GF-D8 (cell line): ENCODE measurements around the gene ADGRE1.
A peak's percentile ranks its signal among the peaks of the same experiment; 100 is the strongest.
"Not testable (repeated sequence)": the region's sequence is repeated elsewhere in the genome, so short reads cannot be mapped to it uniquely, and the experiment has no call there.

Experiments used
- DNase-seq: peaks from one replicate; lab custom pipeline; 2025; lab: John Stamatoyannopoulos, UW

The ADGRE1 gene

GRCh38 chr19:6887316-6887715, at the start of gene ADGRE1:
Gene ADGRE1, plus strand, starts transcription at chr19:6887579. Its CDS starts 30 bp downstream, at chr19:6887609.
- no peak for DNase-seq

- no peak for DNase-seq
Measured at GRCh38 chr19:6838062-6838655, 49.2 kb upstream of the ADGRE1 start.

- no peak for DNase-seq
Measured at GRCh38 chr19:6842871-6843607, 44.3 kb upstream of the ADGRE1 start.

- DNase-seq, result no peak
Measured at GRCh38 chr19:6847828-6848200, 39.6 kb upstream of the ADGRE1 start.

GRCh38 chr19:6848986-6849385, 38.4 kb upstream of the ADGRE1 start:
- DNase-seq, result no peak

- no peak for DNase-seq
Measured at GRCh38 chr19:6849876-6850275, 37.5 kb upstream of the ADGRE1 start.

GRCh38 chr19:6851359-6851758, 36.0 kb upstream of the ADGRE1 start:
- DNase-seq, result no peak

GRCh38 chr19:6852001-6852400, 35.4 kb upstream of the ADGRE1 start:
- DNase-seq, result no peak

GRCh38 chr19:6853868-6854267, 33.5 kb upstream of the ADGRE1 start:
- DNase-seq, result no peak

GRCh38 chr19:6854758-6855157, 32.6 kb upstream of the ADGRE1 start:
- DNase-seq, result no peak

GRCh38 chr19:6856749-6857372, 30.5 kb upstream of the ADGRE1 start:
- DNase-seq, result no peak

- DNase-seq, result no peak
Measured at GRCh38 chr19:6861683-6862286, 25.6 kb upstream of the ADGRE1 start.

- DNase-seq, result peak; percentile 59
Measured at GRCh38 chr19:6862673-6863078, 24.7 kb upstream of the ADGRE1 start.

GRCh38 chr19:6864325-6864940, 22.9 kb upstream of the ADGRE1 start:
- no peak for DNase-seq

- no peak for DNase-seq
Measured at GRCh38 chr19:6865849-6866248, 21.5 kb upstream of the ADGRE1 start.

GRCh38 chr19:6866741-6867151, 20.6 kb upstream of the ADGRE1 start:
- DNase-seq, result no peak

- peak; percentile 99 for DNase-seq
Measured at GRCh38 chr19:6868351-6868750, 19.0 kb upstream of the ADGRE1 start.

- not testable (repeated sequence) for DNase-seq
Measured at GRCh38 chr19:6869151-6869882, 18.1 kb upstream of the ADGRE1 start.

- DNase-seq, result no peak
Measured at GRCh38 chr19:6873708-6874431, 13.5 kb upstream of the ADGRE1 start.

GRCh38 chr19:6875218-6875617, 12.2 kb upstream of the ADGRE1 start:
- no peak for DNase-seq

- DNase-seq, result peak; percentile 68
Measured at GRCh38 chr19:6876748-6877147, 10.6 kb upstream of the ADGRE1 start.
